GM04503 (cell line): ENCODE measurements around the gene PDZD2.
"Not testable (repeated sequence)": the region's sequence is repeated elsewhere in the genome, so short reads cannot be mapped to it uniquely, and the experiment has no call there.

Source experiments
- DNase-seq: peaks from one replicate; pipeline ENCODE4 v3.0.0-alpha.2; 2012; ENCODE audit warnings: low read depth

Gene PDZD2

DNA sequence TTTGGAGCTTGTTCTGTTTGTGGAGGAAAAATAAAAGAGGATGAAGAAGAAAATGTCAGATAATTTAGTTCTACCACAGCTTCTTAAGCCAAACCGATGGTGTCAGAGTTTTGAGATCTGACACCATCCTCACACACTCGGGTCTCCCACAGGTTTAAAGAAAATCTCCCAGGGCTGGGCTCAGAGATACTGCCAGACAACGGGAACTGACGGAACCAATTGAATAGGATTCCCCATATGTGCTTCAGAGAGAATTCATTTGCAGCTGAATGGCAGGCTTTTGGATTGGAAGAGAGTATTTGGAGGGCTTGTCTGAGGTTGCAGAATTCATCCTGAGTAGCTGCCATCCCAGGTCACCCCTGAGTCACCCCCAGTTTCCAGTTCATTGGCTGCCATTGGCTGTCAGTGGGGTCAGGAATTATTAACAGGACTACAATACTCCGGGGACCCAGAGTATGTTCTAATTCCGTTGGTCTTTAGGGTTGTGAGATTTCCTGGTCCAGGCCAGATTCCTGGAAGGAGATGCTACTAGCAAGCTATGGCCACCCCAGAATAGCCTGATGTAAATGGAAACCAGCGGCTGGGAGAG is 131.3 kb downstream of the PDZD2 start:
- no peak for DNase-seq

DNA sequence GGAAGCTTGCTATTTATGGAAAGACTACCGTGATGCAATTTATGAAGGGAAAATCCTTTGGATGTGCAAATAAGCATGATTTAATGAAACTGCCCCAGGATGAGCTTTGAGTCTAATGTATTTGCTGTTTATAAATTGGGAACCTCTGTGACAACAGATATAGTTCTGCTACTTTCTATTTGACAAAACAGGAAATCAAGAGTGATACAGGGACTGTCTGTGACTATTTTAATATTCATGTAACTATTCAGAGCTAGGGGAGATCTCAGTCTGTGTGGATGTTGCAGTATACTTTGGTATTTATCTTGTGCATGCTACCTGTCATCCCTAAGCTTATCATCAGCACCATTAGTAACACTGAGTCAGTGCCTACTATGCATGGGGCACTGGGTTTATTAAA is 132.1 kb downstream of the PDZD2 start:
- DNase-seq, result no peak

DNA sequence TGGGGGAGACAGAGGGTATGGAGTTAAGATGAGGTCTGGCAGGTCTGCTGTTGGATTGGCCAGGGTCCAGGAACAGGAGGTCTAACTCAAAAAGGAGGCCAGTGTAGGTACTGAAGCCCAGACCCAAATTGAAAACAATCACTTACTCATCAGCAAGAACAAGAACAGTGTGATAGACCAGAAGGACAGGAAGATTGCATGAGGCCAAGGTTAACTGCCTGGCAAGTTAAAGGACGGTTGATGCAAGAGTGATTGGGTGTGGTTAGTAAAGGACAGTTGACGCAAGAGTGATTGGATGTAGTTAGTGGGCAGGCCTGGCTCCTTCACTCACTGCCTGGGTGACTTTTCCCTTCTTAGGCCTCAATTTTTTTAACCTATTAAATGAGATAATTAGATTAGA is 132.6 kb downstream of the PDZD2 start:
- DNase-seq, result no peak

DNA sequence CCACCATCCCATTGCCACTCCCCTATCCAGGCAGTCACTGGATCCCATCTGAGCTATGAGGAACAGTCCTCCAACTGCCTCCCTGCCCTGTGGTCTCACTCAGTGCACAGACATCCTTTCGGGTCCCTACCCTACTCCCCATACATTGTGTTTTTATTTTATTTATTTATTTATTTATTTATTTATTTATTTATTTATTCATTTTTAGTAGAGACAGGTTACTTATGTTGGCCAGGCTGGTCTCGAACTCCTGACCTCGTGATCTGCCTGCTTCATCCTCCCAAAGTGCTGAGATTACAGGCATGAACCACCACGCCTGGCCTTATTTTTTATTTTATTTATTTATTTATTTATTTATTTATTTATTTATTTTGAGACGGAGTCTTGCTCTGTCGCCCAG is 137.4 kb downstream of the PDZD2 start:
- DNase-seq, result not testable (repeated sequence)

DNA sequence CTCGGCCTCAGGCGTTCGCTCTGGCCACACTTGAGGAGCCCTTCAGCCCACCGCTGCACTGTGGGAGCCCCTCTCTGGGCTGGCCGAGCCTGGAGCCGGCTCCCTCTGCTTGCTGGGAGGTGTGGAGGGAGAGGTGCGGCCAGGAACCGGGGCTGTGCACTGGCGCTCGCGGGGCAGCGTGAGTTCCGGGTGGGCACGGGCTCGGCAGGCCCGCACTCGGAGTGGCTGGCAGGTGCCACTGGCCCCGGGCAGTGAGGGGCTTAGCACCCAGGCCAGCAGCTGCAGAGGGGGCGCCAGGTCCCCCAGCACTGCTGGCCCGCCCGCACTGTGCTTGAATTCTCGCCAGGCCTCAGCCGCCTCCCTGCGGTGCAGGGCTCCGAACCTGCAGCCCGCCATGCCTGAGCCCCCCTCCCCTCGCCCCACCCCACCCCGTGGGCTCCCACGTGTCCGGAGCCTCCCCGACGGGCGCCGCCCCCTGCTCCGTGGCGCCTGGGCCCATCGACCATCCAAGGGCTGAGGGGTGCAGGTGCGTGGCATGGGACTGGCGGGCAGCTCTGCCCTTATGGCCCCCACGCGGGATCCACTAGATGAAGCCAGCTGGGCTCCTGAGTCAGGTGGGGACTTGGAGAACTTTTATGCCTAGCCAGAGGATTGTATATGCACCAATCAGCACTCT is 138.2 kb downstream of the PDZD2 start:
- no peak for DNase-seq

DNA sequence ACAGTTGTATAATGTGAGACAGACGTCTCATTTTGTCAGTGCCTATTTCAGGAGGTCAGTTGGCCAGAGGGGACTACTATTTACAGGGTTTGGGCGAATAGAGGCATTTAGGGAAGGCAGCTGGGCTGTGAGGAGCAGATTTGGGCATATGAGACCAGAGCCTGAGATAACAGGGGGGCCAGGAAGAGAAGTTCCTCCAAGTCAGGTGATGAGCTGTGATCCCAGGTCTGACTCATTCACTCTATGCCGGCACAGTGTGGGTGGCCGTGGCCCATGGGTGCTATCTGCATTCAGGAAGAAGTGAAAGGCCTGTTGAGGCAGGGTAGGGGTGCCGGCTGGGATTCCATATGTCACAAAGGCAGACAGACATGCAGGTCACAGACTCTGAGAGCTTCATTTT is 142.8 kb downstream of the PDZD2 start:
- no peak for DNase-seq

DNA sequence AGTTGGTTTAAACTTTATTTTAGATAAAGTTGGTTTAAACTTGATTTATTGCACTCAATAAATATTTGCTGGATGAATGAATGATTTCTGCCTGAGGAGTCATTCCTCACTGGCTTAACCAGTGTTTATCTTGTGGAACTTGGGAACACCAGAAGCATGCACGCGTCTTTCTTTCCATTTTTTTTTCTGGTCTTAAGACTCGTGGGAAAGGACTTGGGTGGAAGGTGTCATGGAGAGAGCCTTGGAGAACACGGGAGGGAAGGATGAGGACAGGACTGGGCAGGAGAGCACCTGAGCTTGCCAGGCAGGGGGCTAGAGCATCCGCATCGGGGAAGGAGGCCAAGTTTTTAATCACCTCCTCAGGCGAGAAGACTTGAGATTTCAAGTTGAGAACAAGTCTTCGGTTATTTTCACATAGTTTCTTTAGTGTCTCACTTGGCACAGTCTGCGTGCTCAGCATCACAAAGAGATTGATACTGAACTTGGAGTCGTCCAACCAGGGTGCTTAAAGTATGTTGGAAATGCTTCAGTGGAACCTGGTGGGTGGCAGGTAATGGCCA is 144.2 kb downstream of the PDZD2 start:
- DNase-seq, result no peak

DNA sequence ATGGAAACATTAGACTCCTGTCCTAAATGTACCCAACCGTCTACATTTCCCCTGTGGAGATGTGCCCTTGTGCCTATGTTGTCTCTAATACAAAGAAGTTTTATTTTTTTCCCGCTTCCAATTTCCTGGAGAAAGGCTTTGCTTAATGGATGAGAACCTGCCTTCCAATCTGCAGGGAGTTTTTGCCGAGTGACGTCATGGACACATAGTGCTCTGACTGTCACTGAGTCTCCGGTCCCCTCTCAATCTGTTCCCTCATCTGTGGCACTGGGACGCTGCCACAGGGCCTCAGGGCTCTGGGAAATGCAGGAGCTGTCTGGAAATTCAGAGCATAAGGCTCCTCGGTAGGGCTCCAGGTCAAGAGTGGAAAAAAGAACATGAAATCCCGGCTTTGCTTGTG is 144.8 kb downstream of the PDZD2 start:
- DNase-seq, result no peak

DNA sequence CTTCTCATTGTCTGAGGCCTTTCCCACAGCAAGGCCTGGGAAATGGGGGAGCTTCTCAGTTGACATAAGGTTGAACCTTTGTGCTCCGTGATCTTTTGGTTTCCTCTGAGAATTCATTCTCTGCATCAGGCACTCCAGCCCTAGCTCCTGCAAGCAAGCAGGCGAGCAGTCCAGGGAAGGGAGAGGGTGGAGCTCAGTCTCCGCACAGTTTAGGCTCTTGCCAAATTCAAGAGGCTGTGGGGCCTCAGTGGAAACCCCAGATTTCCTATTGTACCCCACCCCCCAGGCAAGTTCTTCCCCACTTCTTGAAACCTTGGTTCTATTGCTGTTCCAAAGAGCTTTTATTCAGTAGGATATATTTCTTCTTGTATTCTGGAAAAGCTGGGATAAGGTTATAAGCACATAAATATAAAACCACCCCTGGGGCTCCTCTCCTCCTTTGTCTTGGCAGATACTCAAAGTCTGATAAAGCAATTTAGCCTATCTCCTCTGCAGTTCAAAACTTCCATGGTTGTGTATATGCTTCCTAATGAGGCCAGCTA is 147.2 kb downstream of the PDZD2 start:
- no peak for DNase-seq

DNA sequence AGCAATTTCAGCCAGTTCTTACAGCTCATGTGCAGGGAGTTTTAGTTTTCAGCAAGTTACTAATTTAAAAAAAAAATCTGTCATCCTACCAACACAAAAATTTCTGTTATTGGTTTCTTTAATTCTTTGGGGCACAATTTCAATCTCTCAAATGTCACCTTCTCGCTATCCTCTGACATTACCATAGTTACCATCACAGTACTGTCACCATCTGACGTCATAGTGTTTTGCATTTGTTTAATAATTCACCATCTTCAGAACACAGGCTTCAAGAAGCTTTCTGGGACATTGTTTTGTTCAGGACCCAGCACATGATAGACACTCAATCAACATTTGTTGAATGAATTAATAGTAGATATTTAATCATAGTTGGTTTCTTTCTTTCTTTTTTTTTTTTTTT is 155.1 kb downstream of the PDZD2 start:
- DNase-seq, result no peak

DNA sequence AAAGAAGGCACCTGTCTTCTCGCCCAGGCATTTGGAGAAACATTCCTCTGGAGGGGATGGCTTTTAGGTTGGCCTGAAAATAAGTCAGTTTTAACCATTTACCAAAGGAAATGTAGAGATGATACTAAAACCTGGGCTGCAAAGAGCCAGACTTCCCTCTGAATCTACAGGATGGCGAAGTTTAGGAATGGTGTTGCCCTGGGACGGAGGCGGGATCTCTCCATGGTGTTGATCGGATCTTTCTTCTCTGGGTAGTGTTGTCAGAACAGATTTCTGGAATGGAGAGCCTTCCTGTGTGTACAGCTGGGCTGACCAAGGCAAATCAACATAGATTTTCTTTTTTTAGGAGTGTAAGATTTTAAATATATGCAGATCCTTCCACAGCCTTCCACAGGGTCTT is 159.2 kb downstream of the PDZD2 start:
- no peak for DNase-seq

DNA sequence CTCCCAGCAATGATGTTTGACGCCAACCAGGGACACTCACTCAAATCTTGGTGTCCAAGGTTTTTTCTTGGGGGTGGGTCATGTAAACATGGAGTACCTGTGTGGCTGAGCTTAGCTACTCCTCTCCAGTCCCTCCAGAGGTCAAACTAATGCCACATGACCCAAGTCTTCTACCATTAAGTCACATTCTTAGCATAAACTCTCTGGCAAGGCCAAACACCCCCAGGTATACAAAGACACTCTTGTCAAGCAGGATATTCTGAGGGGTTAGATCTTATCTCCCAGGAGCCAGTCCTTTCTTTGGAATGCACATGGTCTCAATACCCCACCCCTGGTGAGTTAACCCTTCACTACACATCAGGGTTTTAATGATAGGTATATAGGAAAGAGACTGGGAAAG is 161.4 kb downstream of the PDZD2 start:
- DNase-seq, result no peak

DNA sequence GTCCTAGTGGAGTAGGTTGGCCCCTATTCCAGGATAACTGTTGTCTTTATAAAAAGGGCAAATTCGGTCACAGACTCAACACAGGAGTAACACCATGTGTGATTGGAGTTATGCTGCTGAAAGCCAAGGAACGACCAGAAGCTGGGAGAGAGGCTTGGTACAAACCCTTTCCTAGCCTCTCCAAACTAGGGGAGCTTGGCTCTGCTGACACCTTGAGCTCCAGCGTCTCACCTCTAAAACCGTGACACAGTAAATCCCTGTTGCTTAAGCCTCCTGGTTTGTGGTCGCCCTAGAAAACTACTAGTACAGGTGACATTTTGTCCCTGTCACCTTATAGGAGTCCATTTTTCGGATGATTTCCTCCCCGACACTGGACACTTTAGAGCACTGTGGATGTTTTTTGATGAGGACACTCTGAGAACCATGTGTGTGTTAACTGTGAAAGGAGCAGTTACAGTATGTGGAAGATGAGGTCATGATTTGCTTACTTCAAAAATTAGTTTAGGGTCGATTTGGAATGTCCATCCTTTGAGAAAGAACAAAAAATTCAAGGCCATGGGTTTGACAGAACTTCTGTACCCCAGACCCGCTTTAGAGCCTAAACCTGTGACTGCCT is 167.0 kb downstream of the PDZD2 start:
- DNase-seq, result no peak

DNA sequence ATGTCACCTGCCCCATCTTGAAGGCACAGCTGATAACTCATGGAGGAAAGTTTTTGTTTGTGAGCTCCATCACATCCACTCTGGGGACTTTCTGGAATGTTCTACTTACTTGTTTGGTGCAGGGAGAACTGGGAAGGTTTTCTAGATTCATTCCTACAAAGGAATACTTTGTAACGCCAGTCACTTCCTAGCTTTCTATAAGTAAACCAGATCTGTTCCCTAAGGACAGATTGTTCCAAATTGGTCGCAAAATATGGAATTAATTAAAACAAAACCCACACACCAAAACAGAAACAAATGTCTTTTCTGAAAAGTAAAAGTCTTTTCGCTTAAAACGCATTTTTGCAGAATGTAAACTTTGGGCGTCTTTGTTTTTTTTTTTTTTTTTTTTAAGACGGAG is 167.6 kb downstream of the PDZD2 start:
- no peak for DNase-seq

DNA sequence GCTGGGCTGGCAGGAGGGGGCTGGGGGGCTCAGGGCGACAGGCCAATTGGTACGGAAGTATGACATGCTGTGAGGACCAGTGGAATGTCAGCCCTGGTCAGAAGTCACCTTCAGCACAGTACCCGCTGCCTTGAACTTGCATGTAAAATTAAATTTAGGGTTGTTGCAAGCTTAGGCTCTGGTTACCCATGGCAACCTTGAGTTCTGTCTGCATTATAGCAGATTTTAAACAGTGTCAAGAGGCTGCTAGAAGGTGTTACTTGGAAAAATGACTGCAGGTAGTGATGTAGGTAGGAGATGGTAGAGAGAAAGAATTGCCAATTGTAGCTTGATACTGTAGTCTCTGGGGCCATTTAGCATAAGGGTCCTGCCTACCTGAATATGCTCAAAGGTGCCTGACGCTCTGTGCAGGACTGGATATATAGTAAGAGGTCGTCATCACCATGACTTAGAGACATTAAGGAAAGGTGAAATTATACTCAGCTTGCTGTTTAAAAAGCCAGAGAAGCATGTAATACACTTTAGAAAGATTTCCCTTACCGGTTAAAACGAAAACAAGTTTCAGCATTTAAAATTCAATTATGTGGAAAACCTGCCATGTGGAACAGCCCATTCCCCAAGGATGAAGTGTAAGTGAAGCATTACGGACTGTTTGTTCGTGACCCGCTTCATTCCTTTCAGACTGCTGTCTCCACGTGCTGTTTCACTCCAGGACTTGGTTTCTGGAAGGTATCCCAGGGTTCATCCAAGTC is 169.0 kb downstream of the PDZD2 start:
- DNase-seq, result no peak

DNA sequence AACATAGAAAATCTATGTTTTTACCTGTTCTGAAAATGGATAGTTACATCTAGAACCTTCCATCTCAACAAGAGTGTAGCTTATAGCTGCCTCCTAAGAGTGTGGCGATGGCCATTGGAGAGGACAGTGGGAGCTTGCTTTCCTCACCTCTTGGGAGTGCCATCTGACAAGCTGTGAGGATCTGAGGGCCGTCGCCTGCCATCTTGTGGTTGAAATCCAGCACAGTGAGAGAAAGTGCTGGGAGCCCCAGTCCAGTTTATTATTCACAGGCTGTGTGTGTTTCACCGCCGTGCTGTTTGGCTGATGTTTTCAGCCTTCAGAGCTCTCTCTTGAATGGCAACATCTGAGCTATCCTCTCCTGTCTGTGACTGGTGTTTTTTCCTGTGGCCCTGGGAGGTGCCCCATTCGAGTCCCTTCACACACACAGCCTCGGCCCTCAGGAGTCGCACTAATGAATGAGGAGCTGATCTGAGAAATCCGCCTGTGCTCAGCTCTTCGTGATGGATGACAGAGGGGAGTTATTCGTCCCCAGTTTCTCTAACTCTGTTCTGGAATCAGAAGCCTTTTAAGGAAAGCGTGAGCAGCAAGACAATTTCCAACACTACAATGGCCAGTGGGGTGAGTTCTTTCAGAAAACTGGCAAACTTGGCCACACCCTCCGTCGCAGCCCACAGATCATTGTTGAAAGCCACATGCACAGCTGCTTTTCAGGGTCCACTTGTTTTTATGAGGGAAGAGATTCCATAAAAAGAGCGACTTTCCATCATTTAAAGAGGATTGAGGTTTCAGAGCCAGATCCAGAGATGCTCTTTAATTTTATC is 170.3 kb downstream of the PDZD2 start:
- DNase-seq, result peak; percentile 30

DNA sequence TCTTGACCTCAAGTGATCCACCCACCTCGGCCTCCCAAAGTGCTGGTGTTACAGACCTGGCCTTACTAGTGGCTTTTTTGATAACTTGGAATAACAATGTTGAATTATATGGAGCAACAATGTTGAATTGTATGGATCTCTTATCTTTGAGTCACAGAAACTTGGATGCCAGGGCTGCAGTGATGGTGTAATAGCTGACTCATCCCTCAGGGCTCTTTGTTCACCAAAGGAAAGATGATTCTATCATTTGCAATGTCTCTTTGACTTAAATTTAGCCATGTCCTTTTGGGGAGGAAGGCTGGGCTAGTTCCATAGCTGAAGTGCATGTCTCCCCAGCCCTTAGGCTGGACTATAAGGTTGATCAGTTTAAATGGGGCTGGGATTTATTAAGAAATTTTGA is 172.3 kb downstream of the PDZD2 start:
- peak; percentile 80 for DNase-seq

DNA sequence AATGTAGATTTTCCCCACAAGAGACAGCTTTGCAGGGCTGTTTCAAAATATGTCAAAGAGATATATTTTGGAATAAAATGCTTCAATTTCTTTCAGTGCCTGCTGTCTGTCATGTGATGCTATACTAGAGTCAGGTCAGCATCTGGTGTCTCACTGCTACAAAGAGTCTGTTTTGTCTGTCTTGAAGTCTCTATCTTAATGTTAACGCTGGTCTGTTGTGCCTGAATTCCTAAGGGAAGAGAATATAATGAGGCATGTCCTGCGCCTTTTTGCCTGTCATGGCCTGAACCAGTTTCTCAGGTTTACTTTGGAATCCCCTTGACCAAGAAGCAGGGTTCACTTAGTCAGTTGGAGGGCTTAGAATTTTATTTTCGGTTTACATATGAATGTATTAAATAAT is 176.4 kb downstream of the PDZD2 start:
- no peak for DNase-seq

DNA sequence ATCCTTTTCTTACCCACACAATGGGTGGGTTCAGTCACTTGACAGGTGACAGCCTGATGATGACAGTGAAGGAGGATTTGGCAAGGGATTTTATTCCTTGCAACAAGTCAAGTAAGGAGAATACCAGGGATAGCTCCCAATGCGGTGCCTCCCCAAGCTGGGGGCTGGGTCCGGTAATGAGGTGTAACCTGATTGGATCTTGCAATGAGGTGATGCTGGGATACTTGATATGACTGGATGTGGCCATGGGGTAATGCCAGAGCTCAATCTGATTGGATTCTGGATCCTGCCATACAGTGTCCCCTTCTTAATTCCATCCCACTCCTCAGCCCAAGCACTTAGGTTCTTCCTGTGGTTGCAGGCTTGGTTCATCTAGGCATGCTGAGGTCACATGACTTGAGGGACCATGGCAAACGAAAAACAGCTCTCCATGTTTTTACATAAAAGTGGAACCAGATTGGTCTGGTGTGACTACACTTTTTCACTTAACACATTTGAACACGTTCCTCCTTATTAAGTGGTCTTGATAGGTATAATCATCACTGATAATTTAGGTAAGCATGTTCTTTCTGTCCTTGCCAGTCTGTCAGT is 181.1 kb downstream of the PDZD2 start:
- DNase-seq, result no peak

DNA sequence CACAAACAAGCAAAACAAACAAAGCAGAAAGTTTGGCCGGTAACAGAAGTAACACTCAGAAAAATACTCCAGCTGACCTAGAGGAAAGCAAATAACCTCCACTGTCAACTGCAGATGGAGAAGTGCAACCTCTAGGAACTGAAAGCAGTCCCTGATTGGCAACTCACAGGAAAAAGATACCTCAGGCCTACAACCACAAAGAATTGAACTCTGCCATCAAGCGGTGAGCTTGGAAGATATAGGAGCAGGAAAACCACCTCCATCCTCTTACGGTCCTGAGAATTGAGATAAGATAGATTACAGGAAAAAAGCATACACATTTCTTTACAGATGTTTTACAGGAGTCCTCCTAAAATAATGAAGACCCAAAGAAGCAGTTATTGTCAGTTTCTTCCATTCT is 184.5 kb downstream of the PDZD2 start:
- DNase-seq, result no peak

DNA sequence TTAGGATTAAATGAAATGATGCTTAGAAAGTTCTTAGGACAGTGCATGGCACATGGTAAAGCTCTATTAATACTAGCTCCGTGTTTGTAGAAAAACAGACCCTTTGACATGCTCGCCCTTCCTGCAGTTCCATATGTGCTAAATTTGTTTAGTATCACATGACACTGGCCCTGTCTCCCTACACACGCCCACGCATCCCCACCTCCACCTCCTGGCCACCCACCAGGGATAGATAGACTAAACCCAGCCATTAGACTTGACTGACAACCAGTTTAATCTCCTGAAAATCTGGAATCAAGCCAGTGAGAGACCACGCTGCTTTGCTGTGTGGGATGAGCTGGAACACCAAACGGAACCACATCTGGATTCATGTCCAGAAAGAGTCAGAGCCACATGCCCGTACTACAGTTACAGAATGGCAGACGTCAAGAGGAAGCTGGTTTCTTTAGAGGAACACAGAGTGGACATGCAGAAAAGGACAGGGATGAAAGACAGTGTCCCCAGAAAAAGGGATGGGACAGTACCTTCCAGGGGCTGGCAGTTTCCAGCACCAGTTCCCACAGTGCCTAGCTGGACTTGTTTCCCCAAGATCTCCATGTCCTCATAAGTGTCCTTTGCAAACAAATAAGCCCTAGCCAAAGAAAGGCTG is 186.1 kb downstream of the PDZD2 start:
- DNase-seq, result no peak
